HT-29 (cell line): ENCODE data around the gene ANO9. TPM values are rescaled to one million over a fixed set of nuclear protein-coding genes. Genes with fewer than 3 reads are reported as not detected.
"Not testable (repeated sequence)": the region's sequence is repeated elsewhere in the genome, so short reads cannot be mapped to it uniquely, and the experiment has no call there.

Experiments
- DNase-seq: peaks from one replicate; pipeline ENCODE4 v3.0.0-alpha.2; 2015; ENCODE audit warnings: low spot score
- total RNA-seq: library from RNA; depleted of rRNA; stranded (reverse); fragments of >200 nt; shearing (Covaris generic); gene quantifications from 2 replicates; pipeline ENCODE4 v1.2.3, GENCODE V29; 2014

Gene ANO9
- total RNA-seq, 1 experiment from 2014 or later: 94.0 TPM

- DNase-seq: peak; percentile 93
These were observed 24.8 kb downstream of the ANO9 start for GRCh38 chr11:416757-417621.

- peak; percentile 50 for DNase-seq
These were observed 25.6 kb downstream of the ANO9 start for GRCh38 chr11:416051-416756.

DNA sequence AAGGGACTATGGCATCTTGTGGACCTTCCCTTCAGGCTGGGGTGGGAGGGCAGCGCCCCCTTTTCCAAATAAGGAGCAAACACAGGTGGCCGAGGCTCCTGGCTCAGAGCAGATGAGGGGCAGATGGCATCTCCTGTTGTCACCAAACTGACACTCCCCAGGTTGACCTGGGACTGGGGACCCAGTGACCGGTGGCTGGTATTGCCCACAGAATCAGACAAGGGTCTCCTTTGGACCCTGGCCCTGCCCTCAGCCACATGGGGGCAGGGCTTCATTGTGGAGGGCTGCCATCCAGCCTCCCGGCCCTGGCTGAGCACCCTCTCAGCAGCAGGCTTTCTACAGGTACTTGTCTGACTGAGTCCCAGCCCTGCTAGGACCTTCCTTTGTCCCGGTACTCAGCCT, 26.2 kb downstream of the ANO9 start:
- peak; percentile 54 for DNase-seq

- DNase-seq: no peak
These were observed 27.4 kb downstream of the ANO9 start for GRCh38 chr11:414318-414857.

DNA sequence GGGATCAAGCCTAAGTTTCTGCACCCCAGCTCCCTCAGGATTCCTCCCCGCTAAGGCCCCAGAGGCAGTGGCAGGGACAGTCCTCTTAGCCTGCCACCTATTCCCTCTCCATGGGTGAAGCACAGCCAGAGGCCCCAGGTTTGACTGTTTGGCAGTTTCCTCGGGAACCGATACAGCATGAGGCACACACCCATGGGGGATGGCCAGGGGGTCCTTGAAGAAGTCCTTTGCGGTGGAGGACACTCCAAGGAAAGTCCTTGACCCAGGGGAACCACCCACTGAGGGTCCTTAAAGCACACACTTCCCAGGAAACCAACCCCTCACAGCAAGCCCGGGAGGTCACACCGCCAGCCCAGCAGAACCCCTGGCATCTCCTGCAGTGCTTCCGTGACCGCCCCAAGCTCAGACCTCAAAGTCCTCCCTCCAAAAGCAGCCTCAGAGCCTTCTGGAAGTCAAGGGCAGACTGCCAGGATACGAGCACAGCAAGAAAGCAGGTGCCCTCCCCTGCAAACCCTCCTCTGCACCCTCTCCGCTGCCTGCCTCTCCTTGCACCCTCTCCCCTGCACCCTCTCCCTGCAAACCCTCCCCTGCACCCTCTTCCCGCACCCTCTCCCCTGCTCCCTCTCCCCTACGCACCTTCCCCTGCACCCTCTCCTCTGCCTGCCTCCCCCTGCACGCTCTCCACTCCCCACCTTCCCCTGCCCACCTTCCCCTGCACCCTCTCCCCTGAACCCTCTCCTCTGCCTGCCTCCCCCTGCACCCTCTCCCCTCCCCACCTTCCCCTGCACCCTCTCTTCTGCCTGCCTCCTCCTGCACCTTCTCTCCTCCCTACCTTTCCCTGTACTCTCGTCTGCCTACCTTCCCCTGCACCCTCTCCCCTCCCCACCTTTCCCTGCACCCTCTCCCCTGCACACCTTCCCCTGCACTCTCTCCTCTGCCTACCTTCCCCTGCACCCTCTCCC, 28.4 kb downstream of the ANO9 start:
- DNase-seq: no peak

DNA sequence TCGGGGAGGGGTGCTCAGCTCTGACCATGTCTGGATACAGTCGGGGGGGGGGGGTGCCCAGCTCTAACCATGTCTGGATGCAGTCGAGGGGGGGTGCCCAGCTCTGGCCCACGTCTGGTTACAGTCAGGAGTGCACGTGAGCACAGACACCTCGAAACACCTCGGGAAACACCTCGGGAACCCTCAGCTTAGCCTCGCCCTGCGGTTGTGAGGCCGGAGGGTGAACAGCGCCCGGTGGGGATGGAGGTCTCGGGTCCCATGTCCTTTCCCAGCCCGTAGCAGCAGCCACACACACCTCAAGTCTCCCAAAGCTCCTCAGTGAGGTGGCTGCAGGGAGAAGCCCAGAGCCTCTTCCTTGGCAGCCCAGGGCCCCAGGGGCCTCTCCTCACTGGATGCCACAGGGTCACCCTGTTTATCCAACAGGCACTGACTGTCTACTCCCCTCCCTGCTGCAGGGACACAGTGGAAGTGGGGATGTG, 29.1 kb downstream of the ANO9 start:
- DNase-seq: no peak

- DNase-seq: not testable (repeated sequence)
These were observed 30.3 kb downstream of the ANO9 start for GRCh38 chr11:411520-411919.

GRCh38 chr11:410711-411110, 31.1 kb downstream of the ANO9 start:
- not testable (repeated sequence) for DNase-seq

DNA sequence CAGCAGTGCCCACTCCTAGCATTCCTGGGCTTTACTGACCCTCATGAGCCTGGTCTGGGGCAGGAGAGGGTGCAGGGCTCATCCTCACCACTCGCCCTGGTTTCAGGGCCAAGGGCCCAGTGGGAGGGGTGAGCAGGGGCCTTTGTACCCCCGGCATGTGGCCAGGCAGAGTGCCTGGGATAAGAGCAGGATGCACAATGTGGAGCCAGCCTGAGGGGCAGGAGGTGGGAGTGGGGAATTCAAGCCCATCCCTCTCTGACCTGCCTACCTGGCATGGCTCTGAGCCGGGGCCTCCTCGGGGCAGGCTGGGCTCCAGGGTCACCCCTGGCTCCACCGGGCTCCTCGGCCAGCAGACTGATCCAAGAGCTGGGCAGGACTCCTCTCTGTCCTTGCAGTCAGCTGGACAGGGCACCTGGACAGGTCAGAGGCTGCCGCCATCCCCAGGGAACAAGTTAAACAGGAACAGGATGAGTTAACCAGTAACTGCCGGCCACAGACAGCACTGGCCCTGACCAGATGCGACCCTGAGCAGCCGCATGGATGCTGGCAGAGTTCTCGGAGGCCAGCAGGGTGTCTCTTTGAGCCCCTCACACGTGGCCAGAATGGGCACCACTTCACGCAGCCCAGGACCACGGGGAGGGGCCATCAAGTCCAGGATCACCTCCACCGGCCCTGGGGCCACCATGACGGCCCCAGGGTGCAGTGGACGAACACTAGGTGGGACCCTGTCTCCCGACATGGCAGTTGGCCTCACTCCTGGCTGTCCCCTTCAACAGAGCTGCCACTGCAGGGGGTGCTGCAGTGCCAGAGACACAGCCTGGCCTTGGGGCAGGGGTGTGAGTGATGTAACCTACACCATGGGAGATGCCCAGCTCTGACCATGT, 32.0 kb downstream of the ANO9 start:
- DNase-seq: peak; percentile 48

GRCh38 chr11:409008-409599, 32.7 kb downstream of the ANO9 start:
- DNase-seq: no peak

- DNase-seq: peak; percentile 13
These were observed 33.4 kb downstream of the ANO9 start for GRCh38 chr11:408154-409007.

GRCh38 chr11:407651-408123, 34.1 kb downstream of the ANO9 start:
- no peak for DNase-seq

DNA sequence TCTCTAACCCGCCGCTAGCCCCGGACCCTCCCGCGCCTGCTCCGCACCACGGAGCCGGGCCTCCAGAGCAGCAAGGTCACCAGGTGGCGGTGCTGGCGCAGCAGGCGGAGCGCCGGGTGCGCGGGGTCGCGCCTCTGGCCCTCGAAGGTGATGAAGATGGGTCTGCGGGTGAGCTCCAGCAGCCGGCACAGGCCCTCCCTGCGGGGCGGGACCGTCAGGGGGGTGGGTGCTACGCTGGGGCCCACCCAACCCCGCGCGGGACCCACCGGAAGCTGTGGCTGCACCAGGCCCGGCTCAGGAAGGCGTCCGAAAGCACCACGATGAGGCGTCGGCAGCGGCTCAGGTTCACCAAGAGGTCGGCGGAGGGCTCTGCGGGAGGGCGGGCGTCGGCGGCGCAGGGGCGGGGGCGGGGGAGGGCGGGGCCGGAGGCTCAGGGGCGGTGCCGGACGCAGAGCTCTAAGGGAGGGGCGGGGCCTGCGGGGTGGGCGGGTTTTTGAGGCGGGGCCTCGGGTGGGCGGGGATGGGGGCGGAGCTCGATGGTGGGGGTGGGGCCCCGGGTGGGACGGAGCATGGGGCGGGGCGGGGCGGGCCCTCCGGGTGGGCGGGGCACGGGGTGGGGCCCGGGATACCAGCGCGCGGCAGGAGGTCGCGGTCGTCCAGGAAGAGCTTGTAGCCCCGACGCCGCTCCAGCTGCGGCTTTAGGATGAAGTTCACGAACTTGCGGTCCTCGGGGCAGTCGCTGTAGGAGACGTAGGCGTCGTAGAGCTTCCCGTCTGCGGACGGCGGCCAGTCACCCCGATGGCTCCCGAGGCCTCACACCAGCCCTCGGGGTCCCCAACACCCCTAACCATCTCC, 34.8 kb downstream of the ANO9 start:
- peak; percentile 87 for DNase-seq

- no peak for DNase-seq
These were observed 35.6 kb downstream of the ANO9 start for GRCh38 chr11:405954-406795.

- DNase-seq: no peak
These were observed 36.4 kb downstream of the ANO9 start for GRCh38 chr11:405323-405953.

GRCh38 chr11:404551-405264, 37.1 kb downstream of the ANO9 start:
- no peak for DNase-seq
